PC-3 (cell line): Measurements from ENCODE around the gene APLP1. TPM values are rescaled to one million over a fixed set of nuclear protein-coding genes. Genes with fewer than 3 reads are reported as not detected.

Source experiments
- ATAC-seq: fragments of 200-7000 bp; cut with Tn5 transposase; 2 replicates; pipeline ENCODE4 v1.9.1; 2020; ENCODE audit warnings: mild to moderate bottlenecking, moderate library complexity
- BruUV-seq: library from RNA; stranded (reverse); fragments of 400-500 nt; replicated peaks from 2 replicates; lab custom pipeline; 2021; lab: Mats Ljungman, UMichigan
- CTCF ChIA-PET: fragments of 300-600 bp; sonication (Branson Sonifier 250); formaldehyde crosslinking; loops from one replicate; lab custom pipeline; 2022; ENCODE audit warnings: antibody characterized with exemption; lab: Charles Lee
- POLR2A ChIA-PET: fragments of 300-600 bp; sonication (Branson Sonifier 250); formaldehyde crosslinking; loops from one replicate; lab custom pipeline; 2022; ENCODE audit warnings: antibody characterized with exemption; ENCODE audit not compliant: unreplicated experiment; lab: Charles Lee
- DNase-seq: peaks from one replicate; pipeline ENCODE4 v3.0.0-alpha.2; 2015
- H2AFZ ChIP-seq: fragments of 300-600 bp; sonication (generic); 2 replicates; pipeline ENCODE4 v1.6.0; 2016; ENCODE audit warnings: antibody characterized with exemption, low read length
- H3F3A ChIP-seq: fragments of 300-600 bp; sonication (generic); one replicate; pipeline ENCODE4 v1.6.0; 2017; ENCODE audit warnings: antibody characterized with exemption, low read length, control low read depth, mild to moderate bottlenecking; ENCODE audit not compliant: unreplicated experiment
- H3K27ac ChIP-seq: fragments of 300-600 bp; sonication (generic); 2 replicates; pipeline ENCODE4 v1.5.1; 2016; ENCODE audit warnings: mild to moderate bottlenecking, low read length
- H3K27me3 ChIP-seq: fragments of 300-600 bp; sonication (generic); 2 replicates; pipeline ENCODE4 v1.6.1; 2016; ENCODE audit warnings: low read length, mixed read lengths
- H3K36me3 ChIP-seq: fragments of 300-600 bp; sonication (generic); 2 replicates; pipeline ENCODE4 v1.6.1; 2016; ENCODE audit warnings: low read depth, mixed run types, low read length, mixed read lengths
- H3K4me1 ChIP-seq: fragments of 300-600 bp; sonication (generic); 2 replicates; pipeline ENCODE4 v1.5.1; 2016; ENCODE audit warnings: low read length; ENCODE audit not compliant: insufficient read depth
- H3K4me2 ChIP-seq: fragments of 300-600 bp; sonication (generic); 2 replicates; pipeline ENCODE4 v1.6.0; 2016; ENCODE audit warnings: low read length
- H3K4me3 ChIP-seq: fragments of 300-600 bp; sonication (generic); 2 replicates; pipeline ENCODE4 v1.5.1; 2016; ENCODE audit warnings: mild to moderate bottlenecking, low read length, mixed read lengths
- H3K79me2 ChIP-seq: fragments of 300-600 bp; sonication (generic); 2 replicates; pipeline ENCODE4 v1.6.1; 2017; ENCODE audit warnings: low read length, mixed read lengths
- H3K9ac ChIP-seq: fragments of 300-600 bp; sonication (generic); 2 replicates; pipeline ENCODE4 v1.6.0; 2016; ENCODE audit warnings: mild to moderate bottlenecking, low read length
- H3K9me2 ChIP-seq: fragments of 300-600 bp; sonication (generic); replicated peaks from 2 replicates; pipeline ENCODE4 v1.6.1; 2016; ENCODE audit warnings: mixed run types, low read length, mixed read lengths
- H3K9me3 ChIP-seq: fragments of 300-600 bp; sonication (generic); 2 replicates; pipeline ENCODE4 v1.6.1; 2016; ENCODE audit warnings: low read length, mixed read lengths
- H4K20me1 ChIP-seq: fragments of 300-600 bp; sonication (generic); 2 replicates; pipeline ENCODE4 v1.6.1; 2016; ENCODE audit warnings: low read length, mixed read lengths
- EZH2 ChIP-seq: fragments of 300-600 bp; sonication (generic); IDR thresholded peaks from one replicate; pipeline ENCODE4 v1.6.1; 2017; ENCODE audit warnings: antibody characterized with exemption, mild to moderate bottlenecking, low read length; ENCODE audit not compliant: unreplicated experiment
- EZH2phosphoT487 ChIP-seq: fragments of 300-600 bp; sonication (generic); IDR thresholded peaks from 2 replicates; pipeline ENCODE4 v1.6.1; 2018; ENCODE audit warnings: mild to moderate bottlenecking, antibody characterized with exemption, low read length, borderline replicate concordance
- intact Hi-C: fragments of 100-400 bp; cut with micrococcal nuclease; formaldehyde crosslinking; loops from 2 replicates; pipeline ENCODE4 v1.9.0; 2023
- total RNA-seq: library from RNA; depleted of rRNA; stranded (reverse); fragments of >200 nt; gene quantifications from 2 replicates; pipeline ENCODE4 v1.2.3, GENCODE V29; 2014
- TF ChIP-seq, protein P1 (sequence below): fragments of 300-600 bp; sonication (generic); conservative IDR thresholded peaks from 2 replicates; pipeline ENCODE4 v1.5.1; 2017; ENCODE audit warnings: antibody characterized with exemption, low read depth, mild to moderate bottlenecking, low read length

APLP1 gene
- total RNA-seq, 1 experiment from 2014 or later = 21.1 TPM

DNA sequence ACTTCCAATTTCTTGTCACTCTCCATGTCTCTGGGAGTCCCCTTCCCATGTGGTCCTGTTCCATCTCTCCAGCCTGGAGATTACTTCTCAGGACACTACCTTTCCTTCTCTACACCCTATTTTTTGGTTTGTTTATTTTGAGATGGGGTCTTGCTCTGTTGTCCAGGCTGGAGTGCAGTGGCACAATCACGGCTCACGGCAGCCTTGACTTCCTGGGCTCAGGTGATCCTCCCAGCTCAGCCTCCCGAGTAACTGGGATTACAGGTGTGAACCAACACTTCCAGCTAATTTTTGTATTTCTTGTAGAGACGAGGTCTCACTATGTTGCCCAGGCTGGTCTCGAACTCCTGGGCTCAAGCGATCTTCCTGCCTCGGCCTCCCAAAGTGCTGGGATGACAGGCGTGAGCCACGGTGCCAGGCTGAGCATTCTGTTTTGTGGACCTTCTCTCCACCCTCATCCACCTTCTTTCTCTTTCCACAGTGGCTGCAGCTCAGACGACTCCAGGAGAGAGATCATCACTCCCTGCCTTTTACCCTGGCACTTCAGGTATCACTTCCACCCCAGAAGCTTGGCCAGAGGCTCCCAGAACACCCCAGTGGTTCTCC lies 34.6 kb downstream of the APLP1 start:
- POLR2A ChIA-PET = no interaction called here
- Histone ChIP-seq H3K27ac (no peak overlapping the region), H3K36me3 (no peaks in the 10 kb centered on the region), H3K27me3 (no peaks in the 10 kb centered on the region), H3K9ac (peak overlapping the region; percentile 17; the same call in 1 of the 2 replicates), H3K79me2 (peaks cover 18% of the 10 kb centered on the region), H3K4me2 (peak overlapping the region; percentile 73), H3K9me2 (no peaks in the 10 kb centered on the region), H3K4me3 (peak overlapping the region; percentile 42), H4K20me1 (no peaks in the 10 kb centered on the region), H3K9me3 (no peaks in the 10 kb centered on the region), H3K4me1 (peaks cover 10% of the 10 kb centered on the region; the same call in 1 of the 2 replicates), H3F3A (no peaks in the 10 kb centered on the region), H2AFZ (peak overlapping the region; percentile 75)
- intact Hi-C loops = no loop called here
- TF ChIP-seq, protein P1, sequence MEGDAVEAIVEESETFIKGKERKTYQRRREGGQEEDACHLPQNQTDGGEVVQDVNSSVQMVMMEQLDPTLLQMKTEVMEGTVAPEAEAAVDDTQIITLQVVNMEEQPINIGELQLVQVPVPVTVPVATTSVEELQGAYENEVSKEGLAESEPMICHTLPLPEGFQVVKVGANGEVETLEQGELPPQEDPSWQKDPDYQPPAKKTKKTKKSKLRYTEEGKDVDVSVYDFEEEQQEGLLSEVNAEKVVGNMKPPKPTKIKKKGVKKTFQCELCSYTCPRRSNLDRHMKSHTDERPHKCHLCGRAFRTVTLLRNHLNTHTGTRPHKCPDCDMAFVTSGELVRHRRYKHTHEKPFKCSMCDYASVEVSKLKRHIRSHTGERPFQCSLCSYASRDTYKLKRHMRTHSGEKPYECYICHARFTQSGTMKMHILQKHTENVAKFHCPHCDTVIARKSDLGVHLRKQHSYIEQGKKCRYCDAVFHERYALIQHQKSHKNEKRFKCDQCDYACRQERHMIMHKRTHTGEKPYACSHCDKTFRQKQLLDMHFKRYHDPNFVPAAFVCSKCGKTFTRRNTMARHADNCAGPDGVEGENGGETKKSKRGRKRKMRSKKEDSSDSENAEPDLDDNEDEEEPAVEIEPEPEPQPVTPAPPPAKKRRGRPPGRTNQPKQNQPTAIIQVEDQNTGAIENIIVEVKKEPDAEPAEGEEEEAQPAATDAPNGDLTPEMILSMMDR = no peak
- no peak for TF ChIP-seq EZH2
- no peak for TF ChIP-seq EZH2phosphoT487
- DNase-seq (no peak), ATAC-seq (no peak)
- CTCF ChIA-PET = no interaction called here
- no TSS peak for BruUV-seq

DNA sequence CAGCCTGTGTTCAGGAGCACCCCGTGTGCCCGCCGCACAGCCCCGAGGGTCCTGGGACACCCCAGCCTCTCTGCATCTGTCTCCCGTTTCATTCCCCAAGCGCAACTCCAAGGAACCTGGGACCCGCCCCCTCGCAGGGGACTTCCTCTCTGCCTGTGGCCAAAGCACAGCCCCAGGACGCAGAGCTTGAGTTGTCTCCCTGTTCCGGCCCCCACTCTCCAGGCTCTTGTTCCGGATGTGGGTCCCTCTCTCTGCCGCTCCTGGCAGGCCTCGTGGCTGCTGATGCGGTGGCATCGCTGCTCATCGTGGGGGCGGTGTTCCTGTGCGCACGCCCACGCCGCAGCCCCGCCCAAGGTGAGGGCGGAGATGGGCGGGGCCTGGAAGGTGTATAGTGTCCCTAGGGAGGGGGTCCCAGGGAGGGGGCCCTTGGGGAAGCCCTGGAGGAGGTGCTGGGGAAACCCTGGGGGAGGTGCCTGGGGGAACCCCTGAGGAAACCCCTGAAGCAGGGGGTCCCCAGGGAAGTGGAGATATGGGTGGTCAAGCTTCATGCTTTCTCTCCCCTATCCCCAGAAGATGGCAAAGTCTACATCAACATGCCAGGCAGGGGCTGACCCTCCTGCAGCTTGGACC lies 35.3 kb downstream of the APLP1 start:
- ATAC-seq = peak; percentile 10; the same call in 1 of the 2 replicates
- H3F3A ChIP-seq = no peaks in the 10 kb centered on the region
- TF ChIP-seq, protein P1 = no peak
- TF ChIP-seq EZH2 = no peak
- no peak for TF ChIP-seq EZH2phosphoT487
- CTCF ChIA-PET = no interaction called here
- H2AFZ ChIP-seq = peak overlapping the region; percentile 75
- POLR2A ChIA-PET = no interaction called here
- no peak overlapping the region for H3K27ac ChIP-seq
- peak overlapping the region; percentile 17; the same call in 1 of the 2 replicates for H3K9ac ChIP-seq
- peak; percentile 59 for DNase-seq
- intact Hi-C loops = no loop called here
- peak overlapping the region; percentile 73 for H3K4me2 ChIP-seq
- no peaks in the 10 kb centered on the region for H3K9me3 ChIP-seq
- H4K20me1 ChIP-seq = no peaks in the 10 kb centered on the region
- peaks cover 11% of the 10 kb centered on the region for H3K79me2 ChIP-seq
- no peaks in the 10 kb centered on the region for H3K36me3 ChIP-seq
- BruUV-seq = no TSS peak
- no peaks in the 10 kb centered on the region for H3K27me3 ChIP-seq
- peak overlapping the region; percentile 42 for H3K4me3 ChIP-seq
- peaks cover 10% of the 10 kb centered on the region; the same call in 1 of the 2 replicates for H3K4me1 ChIP-seq
- no peaks in the 10 kb centered on the region for H3K9me2 ChIP-seq
